Fibroblast of lung (primary cell): Measurements from ENCODE around the gene PIGM. TPM values are rescaled to one million over a fixed set of nuclear protein-coding genes. Genes with fewer than 3 reads are reported as not detected.

Experiments used
- DNase-seq, 2 donors: peaks; one replicate each; pipeline versions ENCODE4 v3.0.0 to v3.0.0-alpha.2; 2010; ENCODE audit warnings: low read depth in 2 of 2
- H2AFZ ChIP-seq: 2 replicates; pipeline ENCODE4 v1.5.1; 2012; ENCODE audit warnings: low read length, control low read depth, inconsistent platforms
- H3K27ac ChIP-seq: 2 replicates; pipeline ENCODE4 v1.5.1; 2011; ENCODE audit warnings: low read length, control low read depth; ENCODE audit not compliant: insufficient read depth
- H3K27me3 ChIP-seq: 2 replicates; pipeline ENCODE4 v1.5.1; 2011; ENCODE audit warnings: mild to moderate bottlenecking, low read length; ENCODE audit not compliant: control insufficient read depth, insufficient read depth
- H3K36me3 ChIP-seq: 2 replicates; pipeline ENCODE4 v1.5.1; 2011; ENCODE audit warnings: low read length; ENCODE audit not compliant: control insufficient read depth, insufficient read depth
- H3K4me1 ChIP-seq: 2 replicates; pipeline ENCODE4 v1.5.1; 2011; ENCODE audit warnings: low read length; ENCODE audit not compliant: control insufficient read depth, insufficient read depth; ENCODE audit errors: extremely low read depth
- H3K4me2 ChIP-seq: 2 replicates; pipeline ENCODE4 v1.5.1; 2011; ENCODE audit warnings: low read length, control low read depth; ENCODE audit not compliant: insufficient read depth; ENCODE audit errors: extremely low read depth
- H3K4me3 ChIP-seq, 4 experiments: fragments of 200-600 bp in 1 of 4; sonication (generic) in 1 of 4; replicated peaks in 1 of 4; 2 replicates each; pipeline ENCODE4 v1.5.1; 2011 to 2016; ENCODE audit warnings: low read length in 4 of 4, low read depth in 3 of 4, mild to moderate bottlenecking in 3 of 4, control low read depth in 2 of 4, inconsistent platforms in 1 of 4, mixed read lengths in 1 of 4; ENCODE audit not compliant: insufficient read depth in 1 of 4; ENCODE audit errors: control extremely low read depth in 1 of 4
- H3K79me2 ChIP-seq: 2 replicates; pipeline ENCODE4 v1.5.1; 2012; ENCODE audit warnings: mild to moderate bottlenecking, low read length, inconsistent platforms; ENCODE audit not compliant: control insufficient read depth, insufficient read depth
- H3K9ac ChIP-seq: 2 replicates; pipeline ENCODE4 v1.5.1; 2011; ENCODE audit warnings: mild to moderate bottlenecking, low read length, control low read depth; ENCODE audit not compliant: insufficient read depth
- H3K9me3 ChIP-seq: 2 replicates; pipeline ENCODE4 v1.5.1; 2012; ENCODE audit warnings: low read depth, low read length; ENCODE audit not compliant: control insufficient read depth, insufficient read depth
- H4K20me1 ChIP-seq: 2 replicates; pipeline ENCODE4 v1.5.1; 2011; ENCODE audit warnings: low read length; ENCODE audit not compliant: control insufficient read depth, insufficient read depth; ENCODE audit errors: extremely low read depth
- CTCF ChIP-seq, 2 donors: IDR thresholded peaks in 1 of 2; conservative IDR thresholded peaks in 1 of 2; 1 replicate in 1 of 2; 2 replicates in 1 of 2; pipeline ENCODE4 v1.5.1; 2011 to 2012; ENCODE audit warnings: low read length in 2 of 2, control low read depth in 1 of 2, inconsistent platforms in 1 of 2, low read depth in 1 of 2, mild to moderate bottlenecking in 1 of 2
- EZH2 ChIP-seq: IDR thresholded peaks from 2 replicates; pipeline ENCODE4 v1.5.1; 2012; ENCODE audit warnings: low read length, control low read depth, mild to moderate bottlenecking; ENCODE audit errors: missing control alignments
- polyA plus RNA-seq, 2 donors: library from polyadenylated mRNA; depleted of rRNA in 1 of 2; stranded (reverse) in 1 of 2; unstranded in 1 of 2; fragments of >200 nt; gene quantifications; 2 replicates each; pipeline ENCODE4 v1.2.1, GENCODE V29; 2011 to 2012; ENCODE audit warnings: missing spikeins in 1 of 2
- total RNA-seq: library from RNA; depleted of rRNA; stranded (reverse); fragments of >200 nt; gene quantifications from 2 replicates; pipeline ENCODE4 v1.2.1, GENCODE V29; 2014

Gene PIGM
- total and polyA plus RNA-seq, 2 donors (not counting 1 experiment from before 2014, with no cell fraction given), result 4.5 to 6.7 TPM

GRCh38 chr1:160056648-160057169 lies 24.9 kb upstream of the PIGM start:
- peaks cover 33% of the 10 kb centered on the region for H3K27me3 ChIP-seq
- H4K20me1 ChIP-seq, result no peaks in the 10 kb centered on the region
- H3K4me1 ChIP-seq, result no peaks in the 10 kb centered on the region
- no peaks in the 10 kb centered on the region for H3K79me2 ChIP-seq
- H3K9ac ChIP-seq, result no peak overlapping the region
- H3K27ac ChIP-seq, result no peak overlapping the region
- no peaks in the 10 kb centered on the region for H3K9me3 ChIP-seq
- no peak overlapping the region for H3K4me3 ChIP-seq
- no peak overlapping the region for H3K4me2 ChIP-seq
- no peaks in the 10 kb centered on the region for H3K36me3 ChIP-seq
- no peak overlapping the region for H2AFZ ChIP-seq
- TF ChIP-seq CTCF (conservative IDR thresholded peaks at IDR 0.05 in 1 of 2, IDR thresholded peaks at IDR 0.05 in 1 of 2; ENCODE audit: low read depth in 1 of 2, low read length in 2 of 2), result no peak
- no peak for TF ChIP-seq EZH2
- DNase-seq, result no peak

GRCh38 chr1:160053548-160054365 lies 22.0 kb upstream of the PIGM start:
- no peak for DNase-seq
- no peaks in the 10 kb centered on the region for H4K20me1 ChIP-seq
- H3K79me2 ChIP-seq, result no peaks in the 10 kb centered on the region
- no peak overlapping the region for H3K27ac ChIP-seq
- H2AFZ ChIP-seq, result no peak overlapping the region
- no peak overlapping the region for H3K4me2 ChIP-seq
- TF ChIP-seq EZH2, result no peak
- no peak for TF ChIP-seq CTCF (conservative IDR thresholded peaks at IDR 0.05 in 1 of 2, IDR thresholded peaks at IDR 0.05 in 1 of 2; ENCODE audit: low read depth in 1 of 2, low read length in 2 of 2)
- no peaks in the 10 kb centered on the region for H3K36me3 ChIP-seq
- peaks cover 30% of the 10 kb centered on the region for H3K27me3 ChIP-seq
- no peak overlapping the region for H3K9ac ChIP-seq
- H3K4me1 ChIP-seq, result no peaks in the 10 kb centered on the region
- no peak overlapping the region for H3K4me3 ChIP-seq
- no peaks in the 10 kb centered on the region for H3K9me3 ChIP-seq

GRCh38 chr1:160052936-160053335 lies 21.1 kb upstream of the PIGM start:
- Histone ChIP-seq H3K9me3 (no peaks in the 10 kb centered on the region), H3K9ac (no peak overlapping the region), H3K36me3 (no peaks in the 10 kb centered on the region), H3K27me3 (peaks cover 33% of the 10 kb centered on the region), H3K4me3 (no peak overlapping the region), H3K4me2 (no peak overlapping the region), H3K4me1 (no peaks in the 10 kb centered on the region), H3K79me2 (no peaks in the 10 kb centered on the region), H2AFZ (no peak overlapping the region), H4K20me1 (no peaks in the 10 kb centered on the region), H3K27ac (no peak overlapping the region)
- DNase-seq, result no peak
- TF ChIP-seq CTCF (conservative IDR thresholded peaks at IDR 0.05 in 1 of 2, IDR thresholded peaks at IDR 0.05 in 1 of 2; ENCODE audit: low read depth in 1 of 2, low read length in 2 of 2) (no peak), EZH2 (no peak)
